SK-N-SH (cell line): ENCODE data around the gene PIP4P1. TPM values are rescaled to one million over a fixed set of nuclear protein-coding genes. Genes with fewer than 3 reads are reported as not detected.
"Not testable (repeated sequence)": the region's sequence is repeated elsewhere in the genome, so short reads cannot be mapped to it uniquely, and the experiment has no call there.

Experiments used
- CTCF ChIA-PET: fragments of 300-600, 350-600 bp; formaldehyde crosslinking; extraction: SDS; loops from one replicate; lab custom pipeline; 2021; lab: Yijun Ruan, JAX
- POLR2A ChIA-PET: fragments of 350-600 bp; sonication (Branson Sonifier 250); formaldehyde crosslinking; extraction: SDS; loops from one replicate; lab custom pipeline; 2020; ENCODE audit warnings: antibody characterized with exemption, inconsistent platforms; lab: Yijun Ruan, JAX
- DNase-seq: peaks from one replicate; pipeline ENCODE4 v3.0.0; 2012
- H2AFZ ChIP-seq: fragments of 200-600 bp; sonication (generic); 2 replicates; pipeline ENCODE4 v1.8.1; 2016; ENCODE audit warnings: antibody characterized with exemption, mild to moderate bottlenecking, low read depth
- H3F3A ChIP-seq: fragments of 200-600 bp; sonication (generic); replicated peaks from 2 replicates; pipeline ENCODE3; 2016; ENCODE audit warnings: antibody characterized with exemption, mild to moderate bottlenecking; ENCODE audit not compliant: insufficient read depth
- H3K27ac ChIP-seq, 2 experiments: fragments of 200-500 bp in 1 of 2; fragments of 200-600 bp in 1 of 2; sonication (Bioruptor generic) in 1 of 2; sonication (generic), shearing (Covaris generic) in 1 of 2; 2 replicates each; pipeline versions ENCODE4 v1.5.1 to v1.6.1; 2014 to 2016; ENCODE audit warnings: low read depth in 2 of 2, inconsistent platforms in 1 of 2, low read length in 1 of 2, mild to moderate bottlenecking in 1 of 2, mixed read lengths in 1 of 2
- H3K27me3 ChIP-seq: fragments of 200-600 bp; sonication (generic), shearing (Covaris generic); 2 replicates; pipeline ENCODE4 v1.6.1; 2016; ENCODE audit warnings: mixed run types; ENCODE audit not compliant: insufficient read depth
- H3K36me3 ChIP-seq, 2 experiments: fragments of 200-500 bp in 1 of 2; fragments of 200-600 bp in 1 of 2; sonication (Bioruptor generic) in 1 of 2; sonication (generic) in 1 of 2; replicated peaks in 1 of 2; 2 replicates each; pipeline versions ENCODE3 to v1.5.1; 2014 to 2016; ENCODE audit warnings: low read length in 1 of 2, mild to moderate bottlenecking in 1 of 2; ENCODE audit not compliant: insufficient read depth in 2 of 2, control insufficient read depth in 1 of 2
- H3K4me1 ChIP-seq, 2 experiments: fragments of 200-500 bp in 1 of 2; fragments of 200-600 bp in 1 of 2; sonication (Bioruptor generic) in 1 of 2; sonication (generic), shearing (Covaris generic) in 1 of 2; 2 replicates each; pipeline versions ENCODE4 v1.5.1 to v1.6.1; 2014 to 2016; ENCODE audit warnings: low read depth in 1 of 2, low read length in 1 of 2, mixed run types in 1 of 2; ENCODE audit not compliant: insufficient read depth in 2 of 2, control insufficient read depth in 1 of 2
- H3K4me2 ChIP-seq: fragments of 200-600 bp; sonication (generic), shearing (Covaris generic); 2 replicates; pipeline ENCODE4 v1.6.1; 2017; ENCODE audit warnings: mixed run types
- H3K4me3 ChIP-seq, 2 experiments: fragments of 200-500 bp in 1 of 2; fragments of 200-600 bp in 1 of 2; sonication (Bioruptor generic) in 1 of 2; sonication (generic), shearing (Covaris generic) in 1 of 2; 2 replicates each; pipeline versions ENCODE4 v1.5.1 to v1.8.1; 2014 to 2016; ENCODE audit warnings: low read depth in 2 of 2, inconsistent platforms in 1 of 2, low read length in 1 of 2, mild to moderate bottlenecking in 1 of 2, mixed read lengths in 1 of 2, moderate library complexity in 1 of 2
- H3K79me2 ChIP-seq: fragments of 200-600 bp; sonication (generic); 2 replicates; pipeline ENCODE4 v1.8.1; 2017; ENCODE audit warnings: mild to moderate bottlenecking; ENCODE audit not compliant: insufficient read depth
- H3K9ac ChIP-seq: fragments of 200-600 bp; sonication (generic); 2 replicates; pipeline ENCODE4 v1.6.1; 2017; ENCODE audit warnings: mixed run types
- H3K9me2 ChIP-seq: fragments of 200-600 bp; sonication (generic); 2 replicates; pipeline ENCODE4 v1.6.1; 2017; ENCODE audit warnings: mixed run types
- H3K9me3 ChIP-seq: fragments of 200-600 bp; sonication (generic); 2 replicates; pipeline ENCODE4 v1.6.1; 2017; ENCODE audit warnings: mixed run types, mild to moderate bottlenecking, moderate library complexity
- H4K20me1 ChIP-seq: fragments of 200-600 bp; sonication (generic); 2 replicates; pipeline ENCODE4 v1.6.1; 2017; ENCODE audit warnings: mild to moderate bottlenecking, mixed run types; ENCODE audit not compliant: insufficient read depth
- CHD2 ChIP-seq: fragments of 150-350 bp; IDR thresholded peaks from 2 replicates; pipeline ENCODE4 v1.6.1; 2018; ENCODE audit warnings: low read length; ENCODE audit not compliant: partially characterized antibody
- EP300 ChIP-seq, 2 experiments: IDR thresholded peaks; 2 replicates each; pipeline versions ENCODE4 v1.4.0 to v1.6.1; 2012; ENCODE audit warnings: borderline replicate concordance in 1 of 2, low read depth in 1 of 2, low read length in 1 of 2
- FOSL2 ChIP-seq: IDR thresholded peaks from 2 replicates; pipeline ENCODE4 v1.4.0; 2012; ENCODE audit warnings: low read depth, mild to moderate bottlenecking, moderate library complexity, borderline replicate concordance
- FOXJ3 ChIP-seq: sonication (generic); formaldehyde crosslinking; IDR thresholded peaks from 2 replicates; pipeline ENCODE4 v1.5.1; 2020; ENCODE audit warnings: mild to moderate bottlenecking, missing genetic modification reagents
- GABPA ChIP-seq: IDR thresholded peaks from 2 replicates; pipeline ENCODE4 v1.4.0; 2012; ENCODE audit warnings: low read depth, mild to moderate bottlenecking
- GATA2 ChIP-seq: sonication (generic); formaldehyde crosslinking; IDR thresholded peaks from 2 replicates; pipeline ENCODE4 v1.5.0; 2020; ENCODE audit warnings: mild to moderate bottlenecking, missing genetic modification reagents
- IRF3 ChIP-seq: fragments of 150-350 bp; IDR thresholded peaks from 2 replicates; pipeline ENCODE4 v1.6.1; 2016; ENCODE audit warnings: mild to moderate bottlenecking, low read depth, low read length
- JUND ChIP-seq: IDR thresholded peaks from 2 replicates; pipeline ENCODE4 v1.4.0; 2012
- MAX ChIP-seq: IDR thresholded peaks from 2 replicates; pipeline ENCODE4 v1.4.0; 2012; ENCODE audit warnings: low read depth
- MEF2A ChIP-seq: IDR thresholded peaks from 2 replicates; pipeline ENCODE4 v1.4.0; 2012; ENCODE audit warnings: low read depth, borderline replicate concordance
- NFIC ChIP-seq: IDR thresholded peaks from 2 replicates; pipeline ENCODE4 v1.4.0; 2012; ENCODE audit warnings: borderline replicate concordance
- NRF1 ChIP-seq: IDR thresholded peaks from 2 replicates; pipeline ENCODE4 v1.6.1; 2012; ENCODE audit warnings: low read depth, mild to moderate bottlenecking, low read length
- POLR2AphosphoS5 ChIP-seq: IDR thresholded peaks from 2 replicates; pipeline ENCODE4 v1.6.1; 2012; ENCODE audit warnings: low read depth, low read length
- RFX5 ChIP-seq: IDR thresholded peaks from 2 replicates; pipeline ENCODE4 v1.6.1; 2012; ENCODE audit warnings: mild to moderate bottlenecking, improper control_type of control experiment, low read length
- RXRA ChIP-seq: IDR thresholded peaks from 2 replicates; pipeline ENCODE4 v1.4.0; 2012; ENCODE audit warnings: low read depth, mild to moderate bottlenecking, borderline replicate concordance
- SMC3 ChIP-seq: IDR thresholded peaks from 2 replicates; pipeline ENCODE4 v1.6.1; 2012; ENCODE audit warnings: low read depth, low read length, improper control_type of control experiment
- TCF12 ChIP-seq: IDR thresholded peaks from 2 replicates; pipeline ENCODE4 v1.4.0; 2012
- TEAD4 ChIP-seq: IDR thresholded peaks from 2 replicates; pipeline ENCODE4 v1.4.0; 2012; ENCODE audit warnings: mild to moderate bottlenecking, borderline replicate concordance; ENCODE audit not compliant: insufficient read depth
- USF1 ChIP-seq: IDR thresholded peaks from 2 replicates; pipeline ENCODE4 v1.4.0; 2012; ENCODE audit warnings: low read depth, borderline replicate concordance
- USF2 ChIP-seq: fragments of 150-350 bp; IDR thresholded peaks from 2 replicates; pipeline ENCODE4 v1.6.1; 2017; ENCODE audit warnings: antibody characterized with exemption, low read length, low read depth, borderline replicate concordance
- YY1 ChIP-seq: IDR thresholded peaks from 2 replicates; pipeline ENCODE4 v1.4.0; 2012; ENCODE audit warnings: low read depth, mild to moderate bottlenecking
- WGBS: methylation state at CpG from one replicate; pipeline ENCODE4 v1.1.6; 2017; ENCODE audit warnings: low lambda C conversion rate; 5-methylcytosine and 5-hydroxymethylcytosine counted together
- polyA plus RNA-seq, 3 experiments: library from polyadenylated mRNA; depleted of rRNA; stranded (reverse); fragments of >200 nt; gene quantifications; 2 replicates each; pipeline ENCODE4 v1.2.3, GENCODE V29; 2012

The PIP4P1 gene
- polyA plus RNA-seq, 1 of the 3 experiments (the other 2 are of a cell fraction): 30.7 TPM

- TF ChIP-seq TCF12 (no peak), GABPA (no peak; the same call in 1 of the 2 replicates), POLR2AphosphoS5 (peak; percentile 76), EP300 (IDR thresholded peaks at IDR 0.05; ENCODE audit: borderline replicate concordance in 1 of 2, low read depth in 1 of 2, low read length in 1 of 2) (no peak), MEF2A (no peak), CHD2 (peak; percentile 85), RXRA (no peak), JUND (no peak), RFX5 (no peak), GATA2 (CRISPR knock-in tag) (no peak; the same call in 1 of the 2 replicates), NFIC (peak; percentile 34; the same call in 1 of the 2 replicates), IRF3 (peak; percentile 16; the same call in 1 of the 2 replicates), MAX (peak; percentile 99)
- TF ChIP-seq, all 33 proteins: peak for 16
Measured at GRCh38 chr14:20454516-20455354, 6.5 kb downstream of the PIP4P1 start, which contains the start of the genes APEX1 and OSGEP (continued).

- H3K4me3 ChIP-seq, H3K27me3 ChIP-seq, H3F3A ChIP-seq, H4K20me1 ChIP-seq, DNase-seq, H3K9me2 ChIP-seq, H2AFZ ChIP-seq, H3K9me3 ChIP-seq, H3K4me2 ChIP-seq, H3K27ac ChIP-seq, H3K4me1 ChIP-seq, H3K9ac ChIP-seq: not testable (repeated sequence)
- peaks cover 45% of the 10 kb centered on the region for H3K79me2 ChIP-seq
- WGBS: 98% methylated on average over 8 of the region's 8 CpGs
- peaks cover 48 to 57% of the 10 kb centered on the region in 2 experiments for H3K36me3 ChIP-seq
- POLR2A ChIA-PET: interaction anchor here (0.5 kb wide), 1 partner anchor 110 kb away, joined by 5 read pairs; the partner anchor contains the start of gene PARP2
- CTCF ChIA-PET: interaction anchor here (1.6 to 2.7 kb wide), 2 partner anchors 37 to 157 kb away, joined by 5 to 6 read pairs; no protein-coding TSS in a partner anchor
Measured at GRCh38 chr14:20452831-20453230, 8.4 kb downstream of the PIP4P1 start.

- H3K4me3 ChIP-seq: no peak overlapping the region
- no peaks in the 10 kb centered on the region for H3K9me2 ChIP-seq
- ChIA-PET CTCF (no interaction called here), POLR2A (no interaction called here)
- H3K9ac ChIP-seq: no peak overlapping the region
- H3K79me2 ChIP-seq: no peaks in the 10 kb centered on the region
- 93% methylated on average over 5 of the region's 5 CpGs for WGBS
- no peak for TF ChIP-seq USF1
- TF ChIP-seq NFIC: no peak
- no peak for TF ChIP-seq SMC3
- TF ChIP-seq FOSL2: no peak
- TF ChIP-seq TEAD4: no peak
- no peak for TF ChIP-seq YY1
- TF ChIP-seq TCF12: no peak
- TF ChIP-seq JUND: no peak
- no peak for TF ChIP-seq NRF1
- TF ChIP-seq MAX: no peak
- no peak for TF ChIP-seq IRF3
- no peak for TF ChIP-seq USF2
- no peak for TF ChIP-seq RFX5
- no peak for TF ChIP-seq FOXJ3 (CRISPR knock-in tag)
- TF ChIP-seq GATA2 (CRISPR knock-in tag): no peak
- H3K4me2 ChIP-seq: no peak overlapping the region
- H3K27me3 ChIP-seq: no peaks in the 10 kb centered on the region
- DNase-seq: no peak
- H4K20me1 ChIP-seq: no peaks in the 10 kb centered on the region
- no peaks in the 10 kb centered on the region for H3F3A ChIP-seq
- H3K27ac ChIP-seq: no peak overlapping the region
- no peaks in the 10 kb centered on the region for H3K4me1 ChIP-seq
- H3K36me3 ChIP-seq: peaks cover 46 to 51% of the 10 kb centered on the region in 2 experiments
- H3K9me3 ChIP-seq: no peaks in the 10 kb centered on the region
- H2AFZ ChIP-seq: no peak overlapping the region
Measured at GRCh38 chr14:20446889-20447288, 14.3 kb downstream of the PIP4P1 start.
